ENCODE measurements around the gene OLFML2A.
A peak's percentile ranks its signal among the peaks of the same experiment; 100 is the strongest.

Gene OLFML2A

GRCh38 chr9:124758691-124759090 is 18.2 kb upstream of the OLFML2A start:
- H3K27ac ChIP-seq (ENCODE audit: insufficient read depth in 1 of 2, low read depth in 1 of 2, low read length in 2 of 2, poor library complexity in 1 of 2, severe bottlenecking in 2 of 2) = peak overlapping the region; percentile 18 to 68
- no peaks in the 10 kb centered on the region for H3K27me3 ChIP-seq (replicated peaks in 2 of 5; ENCODE audit: control insufficient read depth in 4 of 5, insufficient read depth in 5 of 5, low read length in 4 of 5)
- CTCF ChIA-PET = interaction anchor here (1.0 to 2.9 kb wide), 8 partner anchors 8 to 142 kb away, joined by 3 to 13 read pairs (median 4); partner anchors contain the start of genes NR6A1 and OLFML2A
- peak in 1 of 3 donors; percentile 34 for DNase-seq
- no peaks in the 10 kb centered on the region for H3K9me3 ChIP-seq (ENCODE audit: control extremely low read depth in 1 of 5, control insufficient read depth in 4 of 5, insufficient read depth in 2 of 5, low read depth in 1 of 5, low read length in 4 of 5)
- no peaks in the 10 kb centered on the region for H3K36me3 ChIP-seq (ENCODE audit: control insufficient read depth in 4 of 4, insufficient read depth in 4 of 4, low read length in 3 of 4)
- POLR2A ChIA-PET = interaction anchor here (0.8 kb wide), 1 partner anchor 38 kb away, joined by 4 read pairs; no protein-coding TSS in a partner anchor
- H3K4me1 ChIP-seq (ENCODE audit: control extremely low read depth in 1 of 4, control insufficient read depth in 4 of 4, insufficient read depth in 4 of 4, low read length in 3 of 4) = peaks cover 27 to 65% (median 43%) of the 10 kb centered on the region in 4 experiments
- peak overlapping the region in 4 of 7 experiments; percentile 32 to 72 (median 62) for H3K4me3 ChIP-seq (ENCODE audit: control insufficient read depth in 1 of 7, extremely low read depth in 1 of 7, insufficient read depth in 4 of 7, low read depth in 2 of 7, low read length in 6 of 7)

DNA sequence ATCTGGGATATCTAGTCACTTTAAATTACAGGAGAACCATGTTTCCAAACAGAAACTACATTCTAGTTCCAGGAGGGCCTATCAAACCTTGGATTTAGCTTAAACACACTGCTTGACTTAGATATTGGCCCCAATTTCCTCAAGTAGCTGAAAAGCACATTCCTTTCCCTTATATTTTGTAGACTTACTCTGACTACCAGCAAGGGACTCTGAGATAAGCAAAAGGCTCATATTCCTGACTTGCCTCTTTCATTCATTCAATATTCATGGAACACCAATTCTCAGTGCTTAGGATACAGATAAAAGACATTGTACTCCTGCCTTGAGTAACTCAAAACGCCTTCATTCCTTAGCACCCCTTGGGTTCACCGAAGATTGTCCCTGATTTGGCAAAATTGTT is 17.6 kb upstream of the OLFML2A start:
- Histone ChIP-seq H3K9me3 (ENCODE audit: control extremely low read depth in 1 of 5, control insufficient read depth in 4 of 5, insufficient read depth in 2 of 5, low read depth in 1 of 5, low read length in 4 of 5) (no peaks in the 10 kb centered on the region), H3K27ac (ENCODE audit: insufficient read depth in 1 of 2, low read depth in 1 of 2, low read length in 2 of 2, poor library complexity in 1 of 2, severe bottlenecking in 2 of 2) (peak overlapping the region; percentile 18 to 68), H3K36me3 (ENCODE audit: control insufficient read depth in 4 of 4, insufficient read depth in 4 of 4, low read length in 3 of 4) (no peaks in the 10 kb centered on the region), H3K27me3 (replicated peaks in 2 of 5; ENCODE audit: control insufficient read depth in 4 of 5, insufficient read depth in 5 of 5, low read length in 4 of 5) (no peaks in the 10 kb centered on the region), H3K4me3 (ENCODE audit: control insufficient read depth in 1 of 7, extremely low read depth in 1 of 7, insufficient read depth in 4 of 7, low read depth in 2 of 7, low read length in 6 of 7) (peak overlapping the region in 1 of 7 experiments; percentile 40), H3K4me1 (ENCODE audit: control extremely low read depth in 1 of 4, control insufficient read depth in 4 of 4, insufficient read depth in 4 of 4, low read length in 3 of 4) (peaks cover 25 to 61% (median 40%) of the 10 kb centered on the region in 4 experiments)
- peak in 1 of 3 donors; percentile 23 for DNase-seq
- ChIA-PET CTCF (interaction anchor here (1.1 to 2.9 kb wide), 7 partner anchors 7 to 142 kb away, joined by 3 to 13 read pairs (median 4); partner anchors contain the start of genes NR6A1 and OLFML2A), POLR2A (interaction anchor here (0.5 kb wide), 1 partner anchor 325 kb away, joined by 3 read pairs; no protein-coding TSS in a partner anchor)
- 83% methylated on average over 2 of the region's 2 CpGs for WGBS (ENCODE audit: insufficient coverage)

DNA sequence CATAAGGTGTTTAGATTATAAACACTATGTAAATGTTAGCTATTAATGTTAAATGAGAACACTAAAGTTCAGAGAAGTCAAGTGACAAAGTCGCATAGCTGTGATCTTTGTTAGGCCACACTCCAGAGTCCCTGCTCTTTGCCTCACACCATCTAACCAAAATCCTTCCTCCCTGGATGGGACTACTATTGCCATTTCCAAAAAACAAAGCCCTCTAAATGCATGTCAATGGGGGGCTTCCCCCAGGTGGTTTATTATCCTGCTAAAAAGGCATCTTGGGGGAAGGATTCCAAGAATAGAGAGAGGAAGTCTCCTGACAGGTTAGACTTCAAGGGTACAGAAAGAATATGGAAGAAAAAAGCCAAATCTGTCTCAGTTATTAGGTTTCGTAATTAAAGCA is 16.2 kb upstream of the OLFML2A start:
- Histone ChIP-seq H3K36me3 (ENCODE audit: control insufficient read depth in 4 of 4, insufficient read depth in 4 of 4, low read length in 3 of 4) (no peaks in the 10 kb centered on the region), H3K4me3 (ENCODE audit: control insufficient read depth in 1 of 7, extremely low read depth in 1 of 7, insufficient read depth in 4 of 7, low read depth in 2 of 7, low read length in 6 of 7) (no peak overlapping the region), H3K27ac (ENCODE audit: insufficient read depth in 1 of 2, low read depth in 1 of 2, low read length in 2 of 2, poor library complexity in 1 of 2, severe bottlenecking in 2 of 2) (no peak overlapping the region), H3K4me1 (ENCODE audit: control extremely low read depth in 1 of 4, control insufficient read depth in 4 of 4, insufficient read depth in 4 of 4, low read length in 3 of 4) (peaks cover 25 to 63% (median 43%) of the 10 kb centered on the region in 4 experiments), H3K9me3 (ENCODE audit: control extremely low read depth in 1 of 5, control insufficient read depth in 4 of 5, insufficient read depth in 2 of 5, low read depth in 1 of 5, low read length in 4 of 5) (no peaks in the 10 kb centered on the region), H3K27me3 (replicated peaks in 2 of 5; ENCODE audit: control insufficient read depth in 4 of 5, insufficient read depth in 5 of 5, low read length in 4 of 5) (no peaks in the 10 kb centered on the region)
- no peak for DNase-seq
- POLR2A ChIA-PET = no interaction called here
- CTCF ChIA-PET = interaction anchor here (1.5 to 7.9 kb wide), 2 partner anchors 9 to 47 kb away, joined by 7 to 96 read pairs; no protein-coding TSS in a partner anchor
- 100% methylated on average over 2 of the region's 2 CpGs for WGBS (ENCODE audit: insufficient coverage)

DNA sequence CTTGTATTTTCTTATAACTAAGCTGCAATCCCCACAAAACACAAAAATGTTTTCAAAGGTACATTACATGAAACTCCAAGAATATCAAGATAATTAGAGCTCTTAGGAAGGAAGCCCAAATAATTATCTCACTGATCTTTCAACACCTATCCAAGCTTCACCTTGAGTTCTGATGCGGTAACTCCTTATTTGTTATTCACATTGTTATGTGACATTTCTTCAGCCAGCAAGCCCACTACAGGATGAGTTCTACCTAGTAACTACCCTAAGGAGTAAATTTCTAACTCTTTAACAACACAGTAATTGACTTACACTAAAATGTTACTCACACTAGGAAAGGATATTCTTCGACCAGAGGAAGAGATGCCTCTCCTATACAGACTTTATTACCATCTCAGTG is 15.7 kb upstream of the OLFML2A start:
- no peak for DNase-seq

GRCh38 chr9:124761710-124762109 is 15.2 kb upstream of the OLFML2A start:
- Histone ChIP-seq H3K27me3 (replicated peaks in 2 of 5; ENCODE audit: control insufficient read depth in 4 of 5, insufficient read depth in 5 of 5, low read length in 4 of 5) (no peaks in the 10 kb centered on the region), H3K4me1 (ENCODE audit: control extremely low read depth in 1 of 4, control insufficient read depth in 4 of 4, insufficient read depth in 4 of 4, low read length in 3 of 4) (peaks cover 25 to 64% (median 44%) of the 10 kb centered on the region in 4 experiments), H3K4me3 (ENCODE audit: control insufficient read depth in 1 of 7, extremely low read depth in 1 of 7, insufficient read depth in 4 of 7, low read depth in 2 of 7, low read length in 6 of 7) (no peak overlapping the region), H3K27ac (ENCODE audit: insufficient read depth in 1 of 2, low read depth in 1 of 2, low read length in 2 of 2, poor library complexity in 1 of 2, severe bottlenecking in 2 of 2) (no peak overlapping the region), H3K9me3 (ENCODE audit: control extremely low read depth in 1 of 5, control insufficient read depth in 4 of 5, insufficient read depth in 2 of 5, low read depth in 1 of 5, low read length in 4 of 5) (no peaks in the 10 kb centered on the region), H3K36me3 (ENCODE audit: control insufficient read depth in 4 of 4, insufficient read depth in 4 of 4, low read length in 3 of 4) (no peaks in the 10 kb centered on the region)
- ChIA-PET CTCF (interaction anchor here (2.4 to 7.9 kb wide), 3 partner anchors 8 to 48 kb away, joined by 10 to 96 read pairs (median 24); partner anchors contain the start of gene NR6A1), POLR2A (no interaction called here)
- DNase-seq = no peak
- no CpG with 5 or more reads among the region's 3 CpGs for WGBS (ENCODE audit: insufficient coverage)

More for the DNA sequence above, 15.7 kb upstream of the OLFML2A start:
- Histone ChIP-seq H3K27me3 (replicated peaks in 2 of 5; ENCODE audit: control insufficient read depth in 4 of 5, insufficient read depth in 5 of 5, low read length in 4 of 5) (no peaks in the 10 kb centered on the region), H3K27ac (ENCODE audit: insufficient read depth in 1 of 2, low read depth in 1 of 2, low read length in 2 of 2, poor library complexity in 1 of 2, severe bottlenecking in 2 of 2) (no peak overlapping the region), H3K36me3 (ENCODE audit: control insufficient read depth in 4 of 4, insufficient read depth in 4 of 4, low read length in 3 of 4) (no peaks in the 10 kb centered on the region), H3K4me1 (ENCODE audit: control extremely low read depth in 1 of 4, control insufficient read depth in 4 of 4, insufficient read depth in 4 of 4, low read length in 3 of 4) (peaks cover 25 to 63% (median 43%) of the 10 kb centered on the region in 4 experiments), H3K4me3 (ENCODE audit: control insufficient read depth in 1 of 7, extremely low read depth in 1 of 7, insufficient read depth in 4 of 7, low read depth in 2 of 7, low read length in 6 of 7) (no peak overlapping the region), H3K9me3 (ENCODE audit: control extremely low read depth in 1 of 5, control insufficient read depth in 4 of 5, insufficient read depth in 2 of 5, low read depth in 1 of 5, low read length in 4 of 5) (no peaks in the 10 kb centered on the region)
- ChIA-PET POLR2A (no interaction called here), CTCF (interaction anchor here (1.5 to 7.9 kb wide), 4 partner anchors 8 to 48 kb away, joined by 7 to 96 read pairs (median 17); partner anchors contain the start of gene NR6A1)
- WGBS (ENCODE audit: insufficient coverage) = 92% methylated on average over 2 of the region's 2 CpGs

GRCh38 chr9:124762633-124763032 is 14.3 kb upstream of the OLFML2A start:
- WGBS (ENCODE audit: insufficient coverage) = 100% methylated on average over 1 of the region's 3 CpGs
- Histone ChIP-seq H3K27ac (ENCODE audit: insufficient read depth in 1 of 2, low read depth in 1 of 2, low read length in 2 of 2, poor library complexity in 1 of 2, severe bottlenecking in 2 of 2) (no peak overlapping the region), H3K4me1 (ENCODE audit: control extremely low read depth in 1 of 4, control insufficient read depth in 4 of 4, insufficient read depth in 4 of 4, low read length in 3 of 4) (peaks cover 19 to 64% (median 43%) of the 10 kb centered on the region in 4 experiments), H3K9me3 (ENCODE audit: control extremely low read depth in 1 of 5, control insufficient read depth in 4 of 5, insufficient read depth in 2 of 5, low read depth in 1 of 5, low read length in 4 of 5) (no peaks in the 10 kb centered on the region), H3K27me3 (replicated peaks in 2 of 5; ENCODE audit: control insufficient read depth in 4 of 5, insufficient read depth in 5 of 5, low read length in 4 of 5) (no peaks in the 10 kb centered on the region), H3K36me3 (ENCODE audit: control insufficient read depth in 4 of 4, insufficient read depth in 4 of 4, low read length in 3 of 4) (no peaks in the 10 kb centered on the region), H3K4me3 (ENCODE audit: control insufficient read depth in 1 of 7, extremely low read depth in 1 of 7, insufficient read depth in 4 of 7, low read depth in 2 of 7, low read length in 6 of 7) (no peak overlapping the region)
- ChIA-PET POLR2A (no interaction called here), CTCF (interaction anchor here (0.8 to 7.9 kb wide), 7 partner anchors 9 to 219 kb away, joined by 3 to 96 read pairs (median 10); partner anchors contain the start of genes NR6A1 and OLFML2A)
- DNase-seq = no peak

DNA sequence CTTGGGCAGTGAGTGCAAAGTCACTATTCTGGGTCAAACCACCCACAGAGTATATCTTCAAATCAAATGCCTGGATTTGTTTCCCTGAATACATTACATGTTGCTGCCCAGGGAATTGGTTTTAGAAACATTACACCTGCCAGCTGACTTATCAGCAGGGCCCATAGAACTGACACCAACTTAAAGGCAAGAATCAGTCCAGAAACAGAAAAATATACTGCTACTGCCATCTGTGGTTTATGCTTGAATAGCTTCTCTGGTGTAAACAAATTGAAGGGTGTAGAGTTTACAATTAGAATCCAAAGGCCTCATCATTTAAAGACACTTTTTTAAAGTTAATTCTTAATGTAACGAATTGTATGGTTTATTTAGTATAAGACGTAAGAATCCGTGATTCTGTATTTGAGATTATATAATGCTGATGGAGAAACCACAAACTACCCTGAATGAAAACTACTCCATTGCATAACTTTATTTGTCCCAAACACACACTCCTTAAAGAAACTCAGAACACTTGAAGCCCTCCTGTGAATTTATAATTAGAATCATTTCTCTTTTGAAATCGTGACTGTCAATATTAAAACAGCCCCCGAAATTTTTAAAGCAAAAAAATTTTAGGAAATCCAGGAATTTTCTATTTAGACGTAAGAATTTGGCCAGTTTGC is 12.0 kb upstream of the OLFML2A start:
- H3K27me3 ChIP-seq (replicated peaks in 2 of 5; ENCODE audit: control insufficient read depth in 4 of 5, insufficient read depth in 5 of 5, low read length in 4 of 5) = no peaks in the 10 kb centered on the region
- H3K4me3 ChIP-seq (ENCODE audit: control insufficient read depth in 1 of 7, extremely low read depth in 1 of 7, insufficient read depth in 4 of 7, low read depth in 2 of 7, low read length in 6 of 7) = no peak overlapping the region
- H3K9me3 ChIP-seq (ENCODE audit: control extremely low read depth in 1 of 5, control insufficient read depth in 4 of 5, insufficient read depth in 2 of 5, low read depth in 1 of 5, low read length in 4 of 5) = no peaks in the 10 kb centered on the region
- ChIA-PET POLR2A (no interaction called here), CTCF (interaction anchor here (0.6 to 7.9 kb wide), 29 partner anchors 8 to 214 kb away, joined by 3 to 96 read pairs (median 5); partner anchors contain the start of gene OLFML2A)
- peak in 2 of 3 donors; percentile 63 to 71 for DNase-seq
- WGBS (ENCODE audit: insufficient coverage) = no CpG with 5 or more reads among the region's 6 CpGs
- no peak overlapping the region for H3K27ac ChIP-seq (ENCODE audit: insufficient read depth in 1 of 2, low read depth in 1 of 2, low read length in 2 of 2, poor library complexity in 1 of 2, severe bottlenecking in 2 of 2)
- H3K36me3 ChIP-seq (ENCODE audit: control insufficient read depth in 4 of 4, insufficient read depth in 4 of 4, low read length in 3 of 4) = no peaks in the 10 kb centered on the region
- H3K4me1 ChIP-seq (ENCODE audit: control extremely low read depth in 1 of 4, control insufficient read depth in 4 of 4, insufficient read depth in 4 of 4, low read length in 3 of 4) = peaks cover 13 to 61% (median 42%) of the 10 kb centered on the region in 4 experiments
